Measurements from ENCODE around the gene KDM4B.
"Not testable (repeated sequence)": the region's sequence is repeated elsewhere in the genome, so short reads cannot be mapped to it uniquely, and the experiment has no call there.

Gene KDM4B

DNA sequence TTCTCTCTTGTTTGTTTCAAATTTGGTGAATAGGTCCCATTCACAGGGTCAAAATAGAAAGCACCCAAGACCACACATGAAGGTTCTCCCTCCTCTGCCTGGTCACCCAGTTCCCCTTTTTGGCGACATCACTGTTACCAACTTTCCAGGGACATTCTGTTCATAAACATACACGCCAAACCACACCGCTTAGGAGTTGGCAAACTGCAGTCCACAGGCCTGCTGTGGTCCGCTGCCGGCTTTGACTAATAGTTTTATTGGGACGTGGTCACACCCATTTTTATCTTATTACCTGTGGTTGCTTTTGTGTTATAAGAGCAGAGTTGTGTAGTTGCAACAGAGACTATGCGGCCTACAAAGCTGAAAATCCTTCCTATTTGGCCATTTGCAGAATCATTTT, 35.4 kb upstream of the KDM4B start:
- no peak for DNase-seq (ENCODE audit: low read depth)
- TF ChIP-seq, protein P1, sequence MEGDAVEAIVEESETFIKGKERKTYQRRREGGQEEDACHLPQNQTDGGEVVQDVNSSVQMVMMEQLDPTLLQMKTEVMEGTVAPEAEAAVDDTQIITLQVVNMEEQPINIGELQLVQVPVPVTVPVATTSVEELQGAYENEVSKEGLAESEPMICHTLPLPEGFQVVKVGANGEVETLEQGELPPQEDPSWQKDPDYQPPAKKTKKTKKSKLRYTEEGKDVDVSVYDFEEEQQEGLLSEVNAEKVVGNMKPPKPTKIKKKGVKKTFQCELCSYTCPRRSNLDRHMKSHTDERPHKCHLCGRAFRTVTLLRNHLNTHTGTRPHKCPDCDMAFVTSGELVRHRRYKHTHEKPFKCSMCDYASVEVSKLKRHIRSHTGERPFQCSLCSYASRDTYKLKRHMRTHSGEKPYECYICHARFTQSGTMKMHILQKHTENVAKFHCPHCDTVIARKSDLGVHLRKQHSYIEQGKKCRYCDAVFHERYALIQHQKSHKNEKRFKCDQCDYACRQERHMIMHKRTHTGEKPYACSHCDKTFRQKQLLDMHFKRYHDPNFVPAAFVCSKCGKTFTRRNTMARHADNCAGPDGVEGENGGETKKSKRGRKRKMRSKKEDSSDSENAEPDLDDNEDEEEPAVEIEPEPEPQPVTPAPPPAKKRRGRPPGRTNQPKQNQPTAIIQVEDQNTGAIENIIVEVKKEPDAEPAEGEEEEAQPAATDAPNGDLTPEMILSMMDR (IDR thresholded peaks at IDR 0.05; ENCODE audit: control insufficient read depth, insufficient read depth, low read depth, low read length, missing control alignments) = no peak
- H3K4me3 ChIP-seq (ENCODE audit: control insufficient read depth, low read depth, low read length) = no peak overlapping the region

DNA sequence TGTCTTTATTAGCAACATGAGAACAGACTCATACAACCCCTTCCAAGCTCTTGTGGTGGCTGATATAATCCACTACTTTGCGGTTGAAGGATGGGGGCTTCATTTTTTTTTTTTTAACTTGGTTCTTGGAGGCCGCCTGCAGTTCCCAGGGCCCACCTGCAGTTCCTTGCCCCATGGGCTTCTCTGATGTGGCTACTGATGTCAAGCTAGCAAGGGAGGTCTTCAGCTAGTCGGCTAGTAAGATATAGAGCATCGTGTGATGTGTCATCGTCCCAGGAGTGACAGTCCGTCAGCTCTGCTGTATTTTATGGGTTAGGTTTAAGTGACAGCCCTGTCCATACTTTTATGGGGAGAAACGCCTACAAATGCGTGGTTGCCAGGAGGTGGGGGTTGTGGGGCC, 33.5 kb upstream of the KDM4B start:
- H3K4me3 ChIP-seq (ENCODE audit: control insufficient read depth, low read depth, low read length) = no peak overlapping the region
- TF ChIP-seq, protein P1 (IDR thresholded peaks at IDR 0.05; ENCODE audit: control insufficient read depth, insufficient read depth, low read depth, low read length, missing control alignments) = no peak
- DNase-seq (ENCODE audit: low read depth) = no peak

DNA sequence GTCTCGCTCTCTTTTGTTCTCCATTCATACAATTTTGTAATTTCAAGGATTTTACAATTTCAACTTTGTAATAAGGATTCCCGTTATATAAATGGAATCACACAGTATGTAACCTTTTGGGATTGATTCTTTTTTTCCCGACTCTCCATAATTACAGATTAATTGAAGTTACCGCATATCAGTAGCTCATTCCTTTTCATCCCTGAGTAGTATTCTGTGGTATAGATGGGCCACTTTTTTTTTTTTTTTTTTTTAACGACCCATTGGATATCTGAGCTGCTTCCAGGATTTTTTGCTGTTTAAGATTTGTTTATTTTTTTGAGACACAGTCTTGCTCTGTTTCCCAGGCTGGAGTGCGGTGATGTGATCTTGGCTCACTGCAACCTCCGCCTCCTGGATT, 31.9 kb upstream of the KDM4B start:
- no peak for DNase-seq (ENCODE audit: low read depth)
- TF ChIP-seq, protein P1 (IDR thresholded peaks at IDR 0.05; ENCODE audit: control insufficient read depth, insufficient read depth, low read depth, low read length, missing control alignments) = no peak
- no peak overlapping the region for H3K4me3 ChIP-seq (ENCODE audit: control insufficient read depth, low read depth, low read length)

DNA sequence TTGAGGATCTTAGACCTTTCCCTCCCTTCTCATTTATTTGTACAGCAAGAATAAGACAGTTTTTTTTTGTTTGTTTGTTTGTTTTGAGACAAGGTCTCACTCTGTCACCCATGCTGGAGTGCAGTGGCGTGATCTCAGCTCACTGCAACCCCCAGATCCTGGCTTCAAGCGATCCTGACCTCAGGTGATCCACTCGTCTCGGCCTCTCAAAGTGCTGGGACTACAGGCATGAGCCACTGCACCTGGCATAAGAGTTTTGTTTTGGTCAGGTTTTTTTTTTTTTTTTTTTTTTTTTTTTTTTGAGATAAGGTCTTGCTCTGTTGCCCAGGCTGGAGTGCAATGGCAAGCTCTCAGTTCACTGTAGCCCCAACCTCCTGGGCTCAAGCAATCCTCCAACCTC, 30.5 kb upstream of the KDM4B start:
- not testable (repeated sequence) for H3K4me3 ChIP-seq (ENCODE audit: control insufficient read depth, low read depth, low read length); DNase-seq (ENCODE audit: low read depth)

DNA sequence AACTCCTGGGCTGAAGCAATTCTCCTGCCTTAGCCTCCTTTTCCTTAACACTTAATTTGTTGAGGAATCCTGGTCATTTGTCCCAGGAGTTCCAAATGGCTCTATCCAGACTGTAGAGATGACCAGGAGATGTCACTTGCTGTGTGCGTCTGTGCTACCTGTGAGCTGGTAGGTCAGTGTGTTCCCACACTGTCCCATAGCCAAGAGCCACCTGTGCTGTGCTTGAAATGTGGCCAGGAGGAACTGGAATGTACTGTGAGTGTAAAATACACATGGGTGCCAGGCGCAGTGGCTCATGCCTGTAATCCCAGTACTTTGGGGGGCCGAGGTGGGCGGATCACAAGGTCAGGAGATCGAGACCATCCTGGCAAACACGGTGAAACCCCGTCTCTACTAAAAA, 29.4 kb upstream of the KDM4B start:
- DNase-seq (ENCODE audit: low read depth) = no peak
- TF ChIP-seq, protein P1 (IDR thresholded peaks at IDR 0.05; ENCODE audit: control insufficient read depth, insufficient read depth, low read depth, low read length, missing control alignments) = no peak

DNA sequence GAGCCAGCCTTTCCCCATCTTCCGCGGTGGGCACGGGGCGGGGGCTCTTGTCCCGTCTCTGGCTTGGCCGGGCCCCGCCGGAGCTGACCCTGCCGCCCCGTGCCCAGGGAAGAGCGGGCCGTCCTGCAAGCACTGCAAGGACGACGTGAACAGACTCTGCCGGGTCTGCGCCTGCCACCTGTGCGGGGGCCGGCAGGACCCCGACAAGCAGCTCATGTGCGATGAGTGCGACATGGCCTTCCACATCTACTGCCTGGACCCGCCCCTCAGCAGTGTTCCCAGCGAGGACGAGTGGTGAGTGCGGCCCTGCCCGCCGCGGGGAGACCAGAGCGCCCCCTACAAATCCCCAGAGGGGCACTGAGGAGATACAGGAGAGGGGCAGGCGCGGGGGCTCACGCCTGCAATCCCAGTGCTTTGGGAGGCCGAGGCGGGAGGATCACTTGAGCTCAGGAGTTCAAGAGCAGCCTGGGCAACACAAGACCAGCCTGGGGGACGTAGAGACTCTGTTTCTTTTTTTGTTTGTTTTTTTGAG, 27.2 kb upstream of the KDM4B start:
- not testable (repeated sequence) for H3K4me3 ChIP-seq (ENCODE audit: control insufficient read depth, low read depth, low read length); DNase-seq (ENCODE audit: low read depth)

More for the DNA sequence above, 29.4 kb upstream of the KDM4B start:
- no peak overlapping the region for H3K4me3 ChIP-seq (ENCODE audit: control insufficient read depth, low read depth, low read length)

DNA sequence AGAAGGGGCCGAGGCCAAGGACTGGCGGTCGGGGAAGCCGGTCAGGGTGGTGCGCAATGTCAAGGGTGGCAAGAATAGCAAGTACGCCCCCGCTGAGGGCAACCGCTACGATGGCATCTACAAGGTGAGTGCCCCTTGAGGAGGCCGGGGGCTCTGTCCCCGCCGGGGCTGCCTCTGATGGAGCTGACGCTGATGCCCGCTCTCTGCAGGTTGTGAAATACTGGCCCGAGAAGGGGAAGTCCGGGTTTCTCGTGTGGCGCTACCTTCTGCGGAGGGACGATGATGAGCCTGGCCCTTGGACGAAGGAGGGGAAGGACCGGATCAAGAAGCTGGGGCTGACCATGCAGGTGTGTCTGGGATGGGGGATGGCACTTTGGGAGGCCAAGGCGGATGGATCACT, 18.3 kb upstream of the KDM4B start:
- DNase-seq (ENCODE audit: low read depth) = not testable (repeated sequence)

DNA sequence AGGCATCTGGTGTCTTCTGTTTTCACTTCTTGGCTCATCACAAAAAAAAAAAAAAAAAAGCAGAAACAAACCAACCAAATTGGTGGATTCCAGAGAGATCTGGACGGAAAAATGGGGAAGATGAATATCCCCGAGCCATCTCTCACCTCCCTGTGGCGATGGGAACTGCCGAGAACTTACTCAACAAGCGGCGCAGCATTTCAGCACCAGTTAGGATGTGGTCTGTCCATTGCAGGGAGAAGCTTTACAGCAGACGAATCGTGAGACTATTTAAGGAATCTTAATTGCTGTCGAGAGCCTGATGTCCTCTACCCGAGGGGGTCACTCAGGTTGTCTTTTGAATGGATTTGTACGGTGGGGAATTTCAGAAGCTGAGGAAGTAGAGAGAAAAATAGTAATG, 17.3 kb upstream of the KDM4B start:
- TF ChIP-seq, protein P1 (IDR thresholded peaks at IDR 0.05; ENCODE audit: control insufficient read depth, insufficient read depth, low read depth, low read length, missing control alignments) = no peak
- DNase-seq (ENCODE audit: low read depth) = no peak
- H3K4me3 ChIP-seq (ENCODE audit: control insufficient read depth, low read depth, low read length) = no peak overlapping the region

More for the DNA sequence above, 18.3 kb upstream of the KDM4B start:
- not testable (repeated sequence) for H3K4me3 ChIP-seq (ENCODE audit: control insufficient read depth, low read depth, low read length)
